Epithelial cell of esophagus (primary cell): ENCODE measurements around the gene CAMSAP3.
A peak's percentile ranks its signal among the peaks of the same experiment; 100 is the strongest.

Source experiments
- DNase-seq: peaks from one replicate; pipeline ENCODE4 v3.0.0; 2010; ENCODE audit warnings: low read depth
- H3K4me3 ChIP-seq: 2 replicates; pipeline ENCODE4 v1.5.1; 2011; ENCODE audit warnings: mild to moderate bottlenecking, low read length, control low read depth
- CTCF ChIP-seq: IDR thresholded peaks from 2 replicates; pipeline ENCODE4 v1.5.1; 2011; ENCODE audit warnings: low read depth, mild to moderate bottlenecking, low read length, control low read depth, inconsistent platforms; ENCODE audit not compliant: insufficient read depth; ENCODE audit errors: missing control alignments

The CAMSAP3 gene

DNA sequence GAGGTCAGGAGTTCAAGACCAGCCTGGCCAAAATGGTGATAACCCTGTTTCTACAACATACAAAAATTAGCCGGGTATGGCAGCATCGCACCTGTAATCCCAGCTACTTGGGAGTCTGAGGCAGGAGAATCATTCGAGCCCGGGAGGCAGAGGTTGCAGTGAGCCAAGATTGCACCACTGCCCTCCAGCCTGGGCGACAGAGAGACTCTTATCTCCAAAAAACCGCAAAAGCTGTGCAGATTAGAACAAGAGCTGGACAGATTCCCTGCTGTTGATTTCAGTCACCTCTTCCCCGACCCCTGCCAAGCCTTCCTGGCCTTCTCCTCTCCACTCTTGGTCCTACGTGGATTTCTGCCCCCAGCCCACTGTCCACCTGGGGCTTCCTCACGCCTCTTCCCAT is 8.3 kb downstream of the CAMSAP3 start:
- no peak for TF ChIP-seq CTCF
- DNase-seq = no peak
- H3K4me3 ChIP-seq = no peak overlapping the region

DNA sequence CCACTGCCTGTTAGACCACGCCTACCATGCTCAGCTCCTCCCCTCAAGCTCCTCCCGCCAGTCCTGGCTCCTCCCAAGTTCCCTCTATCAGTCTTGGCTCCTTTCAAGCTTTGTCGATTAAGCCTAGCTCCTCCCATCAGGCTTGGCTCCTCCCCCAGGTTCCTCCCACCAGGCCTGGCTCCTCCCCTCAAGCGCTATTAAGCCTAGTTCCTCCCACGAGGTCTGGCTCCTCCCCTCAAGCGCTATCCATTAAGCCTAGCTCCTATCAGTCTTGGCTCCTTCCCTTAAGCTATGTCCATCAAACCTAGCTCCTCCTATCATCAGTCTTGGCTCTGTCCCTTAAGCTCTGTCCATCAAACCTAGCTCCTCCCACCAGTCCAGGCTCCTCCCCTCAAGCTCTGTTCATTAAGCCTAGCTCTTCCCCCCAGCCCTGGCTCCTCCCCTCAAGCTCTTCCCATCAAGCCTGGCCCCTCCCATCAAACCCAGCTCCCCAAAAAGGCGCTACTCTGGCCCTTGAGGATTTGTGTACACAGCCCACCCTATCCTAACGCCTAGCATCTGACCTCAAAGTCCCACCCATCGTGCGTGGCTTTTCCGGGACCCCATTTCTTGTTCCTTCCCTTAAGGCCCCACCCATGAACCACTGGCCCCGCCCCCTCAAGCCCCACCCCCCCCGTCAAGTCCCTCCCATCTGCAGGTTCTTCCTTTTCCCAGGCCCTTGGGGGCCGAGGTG is 10.0 kb downstream of the CAMSAP3 start:
- DNase-seq = peak; percentile 34
- H3K4me3 ChIP-seq = no peak overlapping the region
- no peak for TF ChIP-seq CTCF

DNA sequence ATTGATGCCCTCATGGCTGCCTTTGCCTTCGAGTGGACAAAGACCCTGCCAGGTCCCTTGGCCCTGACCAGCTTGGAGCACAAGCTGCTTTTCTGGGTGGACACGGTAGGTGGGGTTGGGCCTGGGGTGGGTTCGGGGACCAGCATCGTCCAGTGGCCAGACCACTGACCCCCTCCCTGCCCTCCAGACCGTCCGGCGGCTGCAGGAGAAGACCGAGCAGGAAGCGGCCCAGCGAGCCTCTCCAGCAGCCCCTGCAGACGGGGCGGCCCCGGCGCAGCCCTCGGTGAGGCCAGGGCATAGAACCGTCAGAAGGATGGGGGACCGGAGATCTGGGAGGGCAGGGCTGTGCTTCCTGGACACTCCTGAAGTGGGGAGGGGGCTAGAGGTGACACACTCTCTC is 10.6 kb downstream of the CAMSAP3 start:
- TF ChIP-seq CTCF = no peak
- DNase-seq = no peak
- H3K4me3 ChIP-seq = no peak overlapping the region

GRCh38 chr19:7607212-7607873 is 11.7 kb downstream of the CAMSAP3 start:
- no peak overlapping the region for H3K4me3 ChIP-seq
- DNase-seq = no peak
- no peak for TF ChIP-seq CTCF

- no peak for TF ChIP-seq CTCF
- no peak overlapping the region for H3K4me3 ChIP-seq
- DNase-seq = no peak
Measured at GRCh38 chr19:7607874-7608560, 12.4 kb downstream of the CAMSAP3 start.

DNA sequence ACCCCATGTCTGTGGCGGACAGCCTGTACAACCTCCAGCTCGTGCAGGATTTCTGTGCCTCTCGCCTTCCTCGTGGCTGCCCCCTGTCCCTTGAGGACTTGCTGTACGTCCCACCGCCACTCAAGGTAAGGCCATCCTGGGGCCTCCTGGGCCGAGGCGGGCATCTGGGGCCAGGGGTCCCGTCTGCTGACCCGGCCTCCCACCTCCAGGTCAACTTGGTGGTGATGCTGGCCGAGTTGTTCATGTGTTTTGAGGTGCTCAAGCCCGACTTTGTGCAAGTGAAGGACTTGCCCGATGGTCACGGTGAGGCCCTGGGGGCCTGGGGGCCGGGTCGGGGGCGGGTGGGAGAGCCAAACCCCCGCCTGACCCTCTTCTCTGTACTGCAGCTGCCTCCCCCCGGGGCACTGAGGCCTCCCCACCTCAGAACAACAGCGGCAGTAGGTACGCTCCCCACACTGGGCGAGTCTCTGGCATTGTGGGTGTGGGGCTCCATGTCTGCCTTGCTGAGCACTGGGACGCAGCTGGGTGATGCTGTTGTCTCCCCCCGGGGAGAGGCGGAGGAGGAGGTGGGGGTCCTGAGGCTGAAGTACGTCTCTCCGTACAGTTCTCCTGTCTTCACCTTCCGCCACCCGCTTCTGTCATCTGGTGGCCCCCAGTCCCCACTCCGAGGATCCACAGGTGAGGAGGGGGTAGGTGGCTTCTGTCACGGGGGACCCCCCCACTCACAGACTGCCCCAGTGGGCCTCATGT is 15.0 kb downstream of the CAMSAP3 start:
- no peak for TF ChIP-seq CTCF
- no peak for DNase-seq
- no peak overlapping the region for H3K4me3 ChIP-seq
